B cell (primary cell): ENCODE data around the gene ISG15. TPM values are rescaled to one million over a fixed set of nuclear protein-coding genes. Genes with fewer than 3 reads are reported as not detected.
A peak's percentile ranks its signal among the peaks of the same experiment; 100 is the strongest.

Experiments used
- ATAC-seq: fragments of 200-7000 bp; cut with Tn5 transposase; one replicate; pipeline ENCODE4 v1.10.0; 2021; ENCODE audit warnings: low read depth, mild to moderate bottlenecking, moderate number of reproducible peaks, moderate library complexity
- CTCF ChIA-PET: fragments of 350-600 bp; sonication (Branson Sonifier 250); formaldehyde crosslinking; loops from one replicate; lab custom pipeline; 2021; ENCODE audit warnings: antibody characterized with exemption, inconsistent platforms; lab: Charles Lee
- POLR2A ChIA-PET: fragments of 350-600 bp; sonication (Branson Sonifier 250); formaldehyde crosslinking; loops from one replicate; lab custom pipeline; 2021; ENCODE audit warnings: antibody characterized with exemption; lab: Charles Lee
- DNase-seq: peaks from one replicate; pipeline ENCODE4 v3.0.0; 2013
- H2AFZ ChIP-seq: 2 replicates; pipeline ENCODE4 v1.6.1; 2012; ENCODE audit warnings: mild to moderate bottlenecking, low read depth, low read length; ENCODE audit not compliant: insufficient read depth, poor library complexity, severe bottlenecking
- H3K27ac ChIP-seq, 2 donors: 1 replicate in 1 of 2; 2 replicates in 1 of 2; pipeline ENCODE4 v1.5.1; 2012 to 2013; ENCODE audit warnings: low read length in 2 of 2, mild to moderate bottlenecking in 2 of 2, moderate library complexity in 1 of 2
- H3K27me3 ChIP-seq, 4 experiments: fragments of 200-600 bp in 1 of 4; sonication (generic) in 1 of 4; replicated peaks in 1 of 4; 1 replicate in 2 of 4; 2 replicates in 2 of 4; pipeline versions ENCODE4 v1.6.1 to v1.7.0; 2013 to 2016; ENCODE audit warnings: low read length in 3 of 4, mild to moderate bottlenecking in 2 of 4, mixed read lengths in 1 of 4, moderate library complexity in 1 of 4; ENCODE audit not compliant: insufficient read depth in 4 of 4, control insufficient read depth in 3 of 4; ENCODE audit errors: control extremely low read depth in 1 of 4
- H3K36me3 ChIP-seq, 2 experiments: replicated peaks in 1 of 2; 1 replicate in 1 of 2; 2 replicates in 1 of 2; pipeline versions ENCODE4 v1.6.1 to v1.7.1; 2013; ENCODE audit warnings: low read length in 1 of 2; ENCODE audit not compliant: insufficient read depth in 2 of 2, control insufficient read depth in 1 of 2; ENCODE audit errors: control extremely low read depth in 1 of 2, extremely low read depth in 1 of 2
- H3K4me1 ChIP-seq, 2 donors: fragments of 200-600 bp in 1 of 2; sonication (generic) in 1 of 2; 1 replicate in 1 of 2; 2 replicates in 1 of 2; pipeline versions ENCODE4 v1.5.1 to v1.6.1; 2013 to 2017; ENCODE audit warnings: low read length in 2 of 2; ENCODE audit not compliant: control insufficient read depth in 2 of 2, insufficient read depth in 2 of 2
- H3K4me2 ChIP-seq: replicated peaks from 2 replicates; pipeline ENCODE3; 2012; ENCODE audit warnings: mild to moderate bottlenecking, low read depth, low read length; ENCODE audit not compliant: poor library complexity, severe bottlenecking
- H3K4me3 ChIP-seq, 5 experiments: fragments of 200-600 bp in 1 of 5; sonication (generic) in 1 of 5; 1 replicate in 3 of 5; 2 replicates in 2 of 5; pipeline versions ENCODE4 v1.5.1 to v1.7.0; 2011 to 2016; ENCODE audit warnings: low read length in 4 of 5, mild to moderate bottlenecking in 4 of 5, low read depth in 2 of 5, control low read depth in 1 of 5, moderate library complexity in 1 of 5; ENCODE audit not compliant: insufficient read depth in 1 of 5; ENCODE audit errors: control extremely low read depth in 1 of 5, extremely low read depth in 1 of 5
- H3K79me2 ChIP-seq: fragments of 200-600 bp; sonication (generic); one replicate; pipeline ENCODE4 v1.6.0; 2016; ENCODE audit warnings: low read length; ENCODE audit not compliant: control insufficient read depth, insufficient read depth
- H3K9ac ChIP-seq: fragments of 200-600 bp; sonication (generic); 2 replicates; pipeline ENCODE4 v1.6.1; 2017; ENCODE audit warnings: mild to moderate bottlenecking, low read length, moderate library complexity
- H3K9me3 ChIP-seq, 3 donors: one replicate each; pipeline versions ENCODE4 v1.6.1 to v1.7.1; 2013; ENCODE audit warnings: low read length in 2 of 3; ENCODE audit not compliant: control insufficient read depth in 2 of 3, insufficient read depth in 1 of 3; ENCODE audit errors: control extremely low read depth in 1 of 3
- H4K20me1 ChIP-seq: 2 replicates; pipeline ENCODE4 v1.6.0; 2012; ENCODE audit warnings: mild to moderate bottlenecking, low read length; ENCODE audit not compliant: insufficient read depth, control insufficient read depth, poor library complexity, severe bottlenecking
- H3K27ac Mint-ChIP-seq: one replicate; pipeline ENCODE4 v1.8.0; 2021; ENCODE audit warnings: mixed read lengths
- H3K27me3 Mint-ChIP-seq: one replicate; pipeline ENCODE4 v1.8.0; 2021; ENCODE audit warnings: mixed read lengths
- H3K4me1 Mint-ChIP-seq: one replicate; pipeline ENCODE4 v1.8.0; 2021; ENCODE audit warnings: mixed read lengths
- H3K4me3 Mint-ChIP-seq: one replicate; pipeline ENCODE4 v1.8.0; 2021; ENCODE audit warnings: mixed read lengths
- H3K9me3 Mint-ChIP-seq: one replicate; pipeline ENCODE4 v1.8.0; 2022; ENCODE audit warnings: mixed read lengths; ENCODE audit not compliant: insufficient read depth
- CTCF ChIP-seq: fragments of 200-600 bp; IDR thresholded peaks from one replicate; pipeline ENCODE4 v1.8.0; 2022; ENCODE audit warnings: antibody characterized with exemption, mild to moderate bottlenecking
- EZH2 ChIP-seq: IDR thresholded peaks from 2 replicates; pipeline ENCODE4 v1.6.1; 2012; ENCODE audit warnings: borderline replicate concordance, low read depth, mild to moderate bottlenecking, moderate library complexity, low read length; ENCODE audit not compliant: insufficient read depth, poor library complexity, severe bottlenecking
- WGBS: methylation state at CpG from one replicate; pipeline ENCODE4 v1.1.5; 2013; ENCODE audit warnings: missing lambda C conversion rate; ENCODE audit not compliant: insufficient coverage; 5-methylcytosine and 5-hydroxymethylcytosine counted together
- intact Hi-C: fragments of 100-400 bp; cut with micrococcal nuclease; formaldehyde crosslinking; loops from one replicate; pipeline ENCODE4 v1.10.0; 2022
- polyA plus RNA-seq: library from polyadenylated mRNA; depleted of rRNA; stranded (reverse); fragments of >200 nt; gene quantifications from 2 replicates; pipeline ENCODE4 v1.2.3, GENCODE V29; 2012
- total RNA-seq, 2 donors: library from RNA; stranded (reverse); fragments of 120-200 nt in 1 of 2; gene quantifications; 1 replicate in 1 of 2; 2 replicates in 1 of 2; pipeline versions ENCODE4 v1.2.3 to v1.2.4, GENCODE V29; 2013 to 2022

ISG15 gene
- total and polyA plus RNA-seq, 2 donors (not counting 1 experiment from before 2014, with no cell fraction given): 28.3 to 91.4 TPM

- no peak for TF ChIP-seq CTCF
- no peak for TF ChIP-seq EZH2
- Histone ChIP-seq H3K4me2 (peak overlapping the region; percentile 88), H3K27ac (no peak overlapping the region), H3K9ac (peak overlapping the region; percentile 46), H3K27me3 (peaks cover 0 to 29% (median 5%) of the 10 kb centered on the region in 4 experiments), H3K79me2 (no peaks in the 10 kb centered on the region), H3K36me3 (peaks cover 0 to 2% of the 10 kb centered on the region in 2 experiments), H3K4me3 (peak overlapping the region in 4 of 5 experiments; percentile 20 to 50 (median 38)), H2AFZ (peak overlapping the region; percentile 43), H3K4me1 (peaks cover 28 to 29% of the 10 kb centered on the region in 2 donors), H3K9me3 (no peaks in the 10 kb centered on the region), H4K20me1 (no peaks in the 10 kb centered on the region)
- POLR2A ChIA-PET: interaction anchor here (0.6 to 2.3 kb wide), 5 partner anchors 19 to 343 kb away, joined by 3 to 27 read pairs (median 4); partner anchors contain the start of genes AURKAIP1, ISG15 and UBE2J2
- Mint-ChIP-seq H3K27me3 (peaks cover 7% of the 10 kb centered on the region), H3K4me1 (peaks cover 19% of the 10 kb centered on the region), H3K9me3 (no peaks in the 10 kb centered on the region), H3K27ac (peak overlapping the region; percentile 50), H3K4me3 (peak overlapping the region; percentile 78)
- CTCF ChIA-PET: interaction anchor here (0.6 to 5.0 kb wide), 27 partner anchors 11 to 748 kb away, joined by 3 to 28 read pairs (median 5); partner anchors contain the start of genes ISG15 and PERM1
- DNase-seq (no peak), ATAC-seq (no peak)
- intact Hi-C loops: loop anchor here (2.0 to 10.0 kb wide), 5 partner anchors 84 to 275 kb away; partner anchors contain the start of genes ACAP3, B3GALT6, C1orf159 and PUSL1
- WGBS: 24% methylated on average over 16 of the region's 16 CpGs
Observed at GRCh38 chr1:1032424-1032823, 19.1 kb downstream of the ISG15 start.
